Measurements from ENCODE around the gene SNCB.

- TF ChIP-seq POLR2AphosphoS5 (IDR thresholded peaks at IDR 0.05; ENCODE audit: low read depth, low read length) (no peak), POLR2A (IDR thresholded peaks at IDR 0.05; ENCODE audit: low read depth, low read length) (no peak)
Observed at GRCh38 chr5:176590035-176590717, 40.2 kb downstream of the SNCB start.
